Mucosa of descending colon (tissue), 3 donors: ENCODE measurements around the gene THAP3. TPM values are rescaled to one million over a fixed set of nuclear protein-coding genes. Genes with fewer than 3 reads are reported as not detected.

Experiments used
- ATAC-seq: fragments of 200-7000 bp; cut with Tn5 transposase; one replicate; pipeline ENCODE4 v1.9.1; 2020; ENCODE audit warnings: mild to moderate bottlenecking, moderate library complexity
- DNase-seq, 3 donors: peaks; one replicate each; pipeline ENCODE4 v3.0.0-alpha.2; 2020
- H3K36me3 ChIP-seq: fragments of 200-600 bp; one replicate; pipeline ENCODE4 v1.8.0; 2021; ENCODE audit warnings: low read depth, mild to moderate bottlenecking
- H3K4me1 ChIP-seq: fragments of 200-600 bp; one replicate; pipeline ENCODE4 v1.8.0; 2021; ENCODE audit warnings: low read depth, mild to moderate bottlenecking
- H3K4me3 ChIP-seq: fragments of 200-600 bp; one replicate; pipeline ENCODE4 v1.8.0; 2021; ENCODE audit warnings: mild to moderate bottlenecking
- H3K9me3 ChIP-seq: fragments of 200-600 bp; one replicate; pipeline ENCODE4 v1.8.0; 2021; ENCODE audit warnings: mild to moderate bottlenecking
- CTCF ChIP-seq: fragments of 200-600 bp; IDR thresholded peaks from one replicate; pipeline ENCODE4 v1.8.0; 2022; ENCODE audit warnings: antibody characterized with exemption, mild to moderate bottlenecking
- intact Hi-C, 2 donors: fragments of 100-400 bp; cut with DNase I in 1 of 2; cut with micrococcal nuclease in 1 of 2; formaldehyde crosslinking; loops; one replicate each; pipeline versions ENCODE4 v1.11.0 to v1.11.1; 2022; cut with DNase I, micrococcal nuclease
- total RNA-seq, 3 donors: library from RNA; stranded (reverse); fragmentation: NEBNext Ultra II Directional in 2 of 3; extraction: Animal tissue kit (Norgen Biotek cat#: 25700) in 2 of 3; gene quantifications; one replicate each; pipeline versions ENCODE4 v1.2.1 to v1.2.4, GENCODE V29; 2021 to 2023
- donor health status: DM: no; HTN: no; CAD: no; lungs with moderate emphysema.
- donor health status: DM: no; HTN: no; CAD: no.
- donor health status: DM: no; HTN: yes; CAD: no.

THAP3 gene
- total RNA-seq, 3 donors from 2014 or later: 8.5 to 19.4 (median 13.7) TPM

- no peak overlapping the region for H3K4me3 ChIP-seq
- no peaks in the 10 kb centered on the region for H3K4me1 ChIP-seq
- no peaks in the 10 kb centered on the region for H3K9me3 ChIP-seq
- peaks cover 4% of the 10 kb centered on the region for H3K36me3 ChIP-seq
- DNase-seq: no peak
- intact Hi-C loops: no loop called here
- ATAC-seq: no peak
- TF ChIP-seq CTCF: no peak
Measured at GRCh38 chr1:6592865-6593593, 31.6 kb upstream of the THAP3 start.

- no peak for ATAC-seq
- no peaks in the 10 kb centered on the region for H3K4me1 ChIP-seq
- DNase-seq: no peak
- H3K36me3 ChIP-seq: peaks cover 4% of the 10 kb centered on the region
- intact Hi-C loops: no loop called here
- H3K9me3 ChIP-seq: no peaks in the 10 kb centered on the region
- no peak overlapping the region for H3K4me3 ChIP-seq
- TF ChIP-seq CTCF: no peak
Measured at GRCh38 chr1:6593810-6594209, 30.9 kb upstream of the THAP3 start.

GRCh38 chr1:6594977-6595740 is 29.5 kb upstream of the THAP3 start:
- peak; percentile 53 for ATAC-seq
- no peak for TF ChIP-seq CTCF
- H3K36me3 ChIP-seq: peaks cover under 1% of the 10 kb centered on the region

GRCh38 chr1:6596351-6596750 is 28.3 kb upstream of the THAP3 start:
- intact Hi-C loops: no loop called here
- TF ChIP-seq CTCF: no peak
- no peaks in the 10 kb centered on the region for H3K9me3 ChIP-seq
- H3K36me3 ChIP-seq: no peaks in the 10 kb centered on the region
- H3K4me3 ChIP-seq: no peak overlapping the region
- DNase-seq (no peak), ATAC-seq (no peak)
- H3K4me1 ChIP-seq: peaks cover 17% of the 10 kb centered on the region

More at GRCh38 chr1:6594977-6595740, 29.5 kb upstream of the THAP3 start:
- Histone ChIP-seq H3K4me1 (peaks cover 12% of the 10 kb centered on the region), H3K4me3 (no peak overlapping the region), H3K9me3 (no peaks in the 10 kb centered on the region)
- no peak for DNase-seq
- intact Hi-C loops: no loop called here

GRCh38 chr1:6596886-6597776 is 27.5 kb upstream of the THAP3 start:
- DNase-seq: no peak
- TF ChIP-seq CTCF: no peak
- Histone ChIP-seq H3K4me1 (peaks cover 17% of the 10 kb centered on the region), H3K4me3 (no peak overlapping the region), H3K36me3 (no peaks in the 10 kb centered on the region), H3K9me3 (no peaks in the 10 kb centered on the region)
- ATAC-seq: no peak
- intact Hi-C loops: no loop called here
